Vagina (tissue), 2 donors: ENCODE data around the gene ATP11B.

ENCODE experiments used
- POLR2A ChIP-seq, 2 donors: fragments of 450-650 bp; IDR thresholded peaks; one replicate each; pipeline ENCODE4 v1.6.1; 2017; ENCODE audit warnings: antibody characterized with exemption in 2 of 2, mild to moderate bottlenecking in 2 of 2, moderate library complexity in 2 of 2
- POLR2AphosphoS5 ChIP-seq, 2 donors: sonication (generic); formaldehyde crosslinking; IDR thresholded peaks; one replicate each; pipeline ENCODE4 v1.9.0; 2017; ENCODE audit warnings: antibody characterized with exemption in 2 of 2, mild to moderate bottlenecking in 2 of 2, low read depth in 1 of 2; ENCODE audit not compliant: insufficient read depth in 1 of 2
- TF ChIP-seq, protein P1 (sequence below), 3 experiments: fragments of 450-650 bp in 2 of 3; fragments of 200-600 bp in 1 of 3; sonication (generic) in 1 of 3; IDR thresholded peaks; one replicate each; pipeline ENCODE4 v1.5.1; 2017 to 2019; ENCODE audit warnings: antibody characterized with exemption in 3 of 3, mild to moderate bottlenecking in 2 of 3, moderate library complexity in 2 of 3

DNA sequence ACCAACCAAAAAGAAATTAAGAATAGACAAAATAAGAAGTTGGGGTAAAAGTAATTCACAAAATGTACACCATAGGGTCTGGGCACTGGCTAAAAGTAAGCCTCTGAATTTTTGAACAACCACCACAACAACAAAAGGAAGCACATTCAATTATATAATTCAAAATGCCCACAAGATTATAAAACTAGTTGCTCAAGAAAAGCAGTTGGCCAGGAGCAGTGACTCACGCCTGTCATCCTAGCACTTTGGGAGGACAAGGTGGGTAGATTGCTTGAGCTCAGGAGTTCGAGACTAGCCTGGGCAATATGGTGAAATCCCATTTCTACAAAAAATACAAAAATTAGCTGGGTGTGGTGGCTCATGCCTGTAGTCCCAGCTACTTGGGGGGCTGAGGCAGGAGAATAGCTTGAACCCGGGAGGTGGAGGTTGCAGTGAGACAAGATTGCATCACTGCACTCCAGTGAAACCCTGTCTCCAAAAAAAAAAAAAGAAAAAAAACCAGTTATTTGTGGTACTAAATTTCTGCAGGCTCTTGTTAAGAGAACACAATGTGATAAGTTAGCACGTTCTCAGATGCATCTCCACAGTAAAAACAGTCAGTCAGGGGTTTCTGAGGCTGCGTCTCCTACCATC, 6.6 kb upstream of the ATP11B start:
- TF ChIP-seq POLR2AphosphoS5 (IDR thresholded peaks at IDR 0.05; ENCODE audit: insufficient read depth in 1 of 2, low read depth in 1 of 2) (no peak), POLR2A (IDR thresholded peaks at IDR 0.05) (no peak)
- TF ChIP-seq, protein P1, sequence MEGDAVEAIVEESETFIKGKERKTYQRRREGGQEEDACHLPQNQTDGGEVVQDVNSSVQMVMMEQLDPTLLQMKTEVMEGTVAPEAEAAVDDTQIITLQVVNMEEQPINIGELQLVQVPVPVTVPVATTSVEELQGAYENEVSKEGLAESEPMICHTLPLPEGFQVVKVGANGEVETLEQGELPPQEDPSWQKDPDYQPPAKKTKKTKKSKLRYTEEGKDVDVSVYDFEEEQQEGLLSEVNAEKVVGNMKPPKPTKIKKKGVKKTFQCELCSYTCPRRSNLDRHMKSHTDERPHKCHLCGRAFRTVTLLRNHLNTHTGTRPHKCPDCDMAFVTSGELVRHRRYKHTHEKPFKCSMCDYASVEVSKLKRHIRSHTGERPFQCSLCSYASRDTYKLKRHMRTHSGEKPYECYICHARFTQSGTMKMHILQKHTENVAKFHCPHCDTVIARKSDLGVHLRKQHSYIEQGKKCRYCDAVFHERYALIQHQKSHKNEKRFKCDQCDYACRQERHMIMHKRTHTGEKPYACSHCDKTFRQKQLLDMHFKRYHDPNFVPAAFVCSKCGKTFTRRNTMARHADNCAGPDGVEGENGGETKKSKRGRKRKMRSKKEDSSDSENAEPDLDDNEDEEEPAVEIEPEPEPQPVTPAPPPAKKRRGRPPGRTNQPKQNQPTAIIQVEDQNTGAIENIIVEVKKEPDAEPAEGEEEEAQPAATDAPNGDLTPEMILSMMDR (IDR thresholded peaks at IDR 0.05), result no peak
